ENCODE results near the gene TAOK1.
"Not testable (repeated sequence)": the region's sequence is repeated elsewhere in the genome, so short reads cannot be mapped to it uniquely, and the experiment has no call there.

TAOK1 gene

DNA sequence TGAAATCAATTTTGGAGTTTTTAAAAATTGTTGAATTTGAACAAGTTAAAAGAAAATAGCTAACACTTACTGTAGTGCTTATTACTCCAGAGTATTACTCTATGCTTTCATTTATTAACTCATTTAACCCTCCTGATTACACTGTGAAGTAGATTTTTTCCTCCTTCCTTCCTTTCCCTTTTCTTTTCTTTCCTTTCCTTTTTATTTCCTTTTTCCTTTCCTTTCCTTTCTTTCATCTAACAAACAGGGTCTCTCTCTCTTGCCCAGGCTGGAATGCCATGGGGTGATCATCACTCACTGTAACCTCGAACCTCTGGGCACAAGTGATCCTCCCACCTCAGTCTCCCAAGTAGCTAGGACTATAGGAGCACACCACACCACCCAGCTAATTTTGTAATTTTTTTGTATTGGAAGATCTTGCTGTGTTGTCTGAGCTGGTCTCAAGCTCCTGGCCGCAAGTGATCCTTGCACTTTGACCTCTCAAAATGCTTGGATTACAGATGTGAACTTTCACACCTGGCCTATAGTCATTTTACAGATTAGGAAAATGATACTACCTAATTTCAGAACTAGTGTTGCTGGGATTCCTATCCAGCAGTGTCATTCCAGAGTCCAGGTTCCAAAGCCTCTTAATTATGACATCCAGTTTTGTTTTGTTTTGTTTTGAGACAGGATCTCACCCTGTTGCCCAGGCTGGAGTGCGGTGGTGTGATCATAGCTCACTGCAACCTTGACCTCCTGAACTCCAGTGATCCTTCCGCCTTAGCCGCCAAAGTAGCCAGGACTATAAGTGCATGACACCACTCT, 59.9 kb downstream of the TAOK1 start:
- DNase-seq: no peak

- no peak for DNase-seq
These were observed 61.1 kb downstream of the TAOK1 start for GRCh38 chr17:29451121-29451742.

GRCh38 chr17:29458066-29458465, 67.9 kb downstream of the TAOK1 start:
- DNase-seq: no peak

DNA sequence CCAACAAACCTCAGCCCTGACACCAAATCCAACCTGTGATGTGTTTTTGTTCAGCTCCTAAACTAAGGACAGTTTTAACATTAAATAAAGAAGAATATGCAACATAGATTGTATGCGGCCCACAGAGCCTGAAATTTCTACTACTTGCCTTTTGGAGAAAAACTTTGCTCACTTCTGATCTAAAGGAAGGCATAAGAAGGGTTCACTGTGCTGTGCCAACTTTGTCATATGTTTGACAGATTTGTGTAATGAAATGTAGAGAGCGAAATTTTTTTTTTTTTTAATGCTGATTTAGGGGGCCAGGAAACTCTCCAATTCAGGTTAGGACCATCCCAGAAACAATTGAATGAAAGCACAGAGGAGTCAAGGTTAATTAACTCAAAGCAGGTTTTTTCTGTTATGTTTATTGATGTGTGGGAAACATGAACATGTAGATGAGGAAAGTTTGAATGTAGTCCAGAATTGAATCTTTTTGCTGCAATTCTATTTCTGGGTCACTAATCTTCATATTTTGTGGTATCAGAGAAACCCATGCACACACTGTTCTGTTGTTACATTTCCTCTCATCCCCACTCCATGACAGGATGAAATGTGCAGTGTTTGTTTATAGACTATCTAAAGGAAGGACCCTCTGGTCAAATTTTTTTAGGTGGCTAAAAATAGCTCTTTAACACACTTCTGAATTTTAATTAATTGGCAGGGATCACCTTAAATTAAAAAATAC, 71.5 kb downstream of the TAOK1 start:
- no peak for DNase-seq

DNA sequence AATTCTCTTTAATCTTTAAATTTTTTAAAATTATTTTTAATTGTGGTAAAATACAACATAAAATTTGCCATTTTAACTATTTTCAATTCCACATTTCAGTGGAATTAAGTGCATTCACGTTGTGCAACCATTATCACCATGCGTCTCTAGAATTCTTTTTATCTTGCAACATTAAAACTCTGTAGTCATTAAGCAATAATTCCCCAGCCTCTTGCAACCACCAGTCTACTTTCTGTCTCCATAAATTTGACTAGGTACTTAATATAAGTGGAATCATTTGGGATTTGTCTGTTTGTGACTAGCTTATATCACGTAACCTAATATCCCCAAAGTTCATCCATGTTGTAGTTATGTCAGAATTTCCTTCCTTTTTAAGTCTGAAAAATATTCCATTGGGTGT, 79.1 kb downstream of the TAOK1 start:
- DNase-seq: peak; percentile 7 to 74

GRCh38 chr17:29473437-29473836, 83.3 kb downstream of the TAOK1 start:
- not testable (repeated sequence) for DNase-seq

GRCh38 chr17:29474297-29474696, 84.1 kb downstream of the TAOK1 start:
- no peak for DNase-seq

DNA sequence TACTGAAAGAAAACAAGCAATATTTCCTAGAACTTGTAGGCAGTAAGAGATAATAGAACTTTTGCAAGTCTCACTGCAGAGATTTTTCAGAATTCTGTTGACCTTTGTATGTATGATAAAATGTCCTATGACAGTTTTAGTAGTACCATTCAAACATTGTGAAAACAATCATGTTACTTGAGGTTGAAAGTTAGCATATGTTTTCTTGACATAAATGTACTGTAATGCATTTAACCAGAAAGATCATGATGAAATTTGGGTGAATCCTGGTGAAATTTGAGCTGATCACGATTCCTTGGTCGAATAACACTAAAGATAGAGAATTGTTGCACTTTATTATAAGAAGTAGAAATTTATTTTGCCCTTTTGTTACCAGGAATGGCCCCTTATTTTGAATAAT, 85.7 kb downstream of the TAOK1 start:
- no peak for DNase-seq

- not testable (repeated sequence) for DNase-seq
These were observed 90.2 kb downstream of the TAOK1 start for GRCh38 chr17:29480249-29480928.

DNA sequence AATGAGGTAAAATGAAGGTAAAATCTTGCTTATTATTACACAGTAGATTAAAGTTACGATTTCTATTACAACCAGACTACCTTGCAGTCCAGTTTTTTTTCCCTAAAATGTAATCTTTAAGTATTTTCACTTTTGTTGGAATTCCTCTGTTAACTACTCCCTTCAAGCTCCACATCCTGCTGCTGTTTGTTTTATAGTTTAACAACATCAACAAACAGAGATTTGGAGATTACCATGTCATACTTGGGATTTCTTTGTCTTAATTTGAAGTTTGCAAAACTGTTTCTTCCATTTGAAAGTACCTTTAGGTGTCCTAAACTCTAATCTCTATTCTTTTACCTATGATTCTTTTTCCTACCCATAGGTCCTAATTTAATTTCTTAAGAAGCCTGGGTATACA, 93.3 kb downstream of the TAOK1 start:
- no peak for DNase-seq

DNA sequence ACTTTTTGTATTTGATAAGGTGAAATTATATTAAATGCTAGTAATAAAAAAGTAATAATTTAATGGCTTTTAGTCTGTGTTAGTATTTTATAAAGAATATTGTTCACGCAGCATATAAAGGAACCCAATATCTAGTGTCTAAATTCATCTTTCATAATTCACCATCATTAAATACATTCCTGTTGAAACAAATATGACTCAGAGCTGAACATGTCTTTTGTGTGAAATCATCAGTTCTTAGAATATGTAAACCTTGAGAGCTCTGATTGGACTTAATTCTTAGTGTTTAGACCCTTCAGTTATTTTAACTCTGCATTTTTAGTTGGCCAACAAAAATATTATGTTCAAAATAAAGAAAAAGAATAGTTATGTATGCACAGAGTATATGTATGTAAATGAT, 104.8 kb downstream of the TAOK1 start:
- no peak for DNase-seq

DNA sequence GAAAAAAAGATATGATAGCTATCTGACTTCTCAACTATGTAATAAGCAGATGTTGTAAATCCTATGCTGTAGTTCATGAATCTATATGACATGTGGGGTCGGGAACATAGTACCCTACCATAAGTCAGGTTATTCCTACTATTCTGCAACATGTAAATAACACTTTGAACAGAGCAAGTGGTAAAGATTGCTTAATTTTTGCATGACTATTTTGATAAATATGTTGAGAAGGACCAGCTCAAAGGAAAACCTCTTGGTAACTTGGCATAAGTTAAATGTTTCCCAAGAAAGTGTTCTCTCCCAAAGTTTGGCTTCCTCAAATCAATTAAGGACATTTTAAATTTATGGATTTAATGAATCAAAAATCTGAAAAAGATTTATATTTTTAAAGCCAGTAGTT, 114.5 kb downstream of the TAOK1 start:
- DNase-seq: no peak

GRCh38 chr17:29505836-29506235, 115.7 kb downstream of the TAOK1 start:
- DNase-seq: peak; percentile 50 to 69

DNA sequence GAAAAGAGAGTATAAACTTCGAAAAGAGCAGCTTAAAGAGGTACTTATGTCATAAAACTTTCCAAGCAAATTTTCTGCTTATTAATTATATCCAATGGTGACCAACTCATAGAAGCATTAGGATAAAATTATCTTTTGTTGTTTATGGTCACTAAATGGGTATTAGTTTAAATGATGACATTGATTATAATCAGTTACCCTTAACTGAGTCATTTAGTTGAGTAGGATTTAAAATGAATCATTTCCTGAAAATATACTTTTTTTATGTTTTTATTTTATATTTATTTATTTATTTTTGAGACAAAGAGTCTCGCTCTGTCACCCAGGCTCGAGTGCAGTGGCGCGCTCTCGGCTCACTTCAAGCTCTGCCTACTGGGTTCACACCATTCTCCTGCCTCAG, 120.8 kb downstream of the TAOK1 start:
- DNase-seq: no peak

GRCh38 chr17:29514792-29515191, 124.6 kb downstream of the TAOK1 start:
- no peak for DNase-seq

GRCh38 chr17:29518359-29518758, 128.2 kb downstream of the TAOK1 start:
- DNase-seq: no peak

- DNase-seq: no peak
These were observed 134.5 kb downstream of the TAOK1 start for GRCh38 chr17:29524692-29525091.

- DNase-seq: no peak
These were observed 136.2 kb downstream of the TAOK1 start for GRCh38 chr17:29526322-29526721.

- no peak for DNase-seq
These were observed 143.8 kb downstream of the TAOK1 start for GRCh38 chr17:29533976-29534375.

DNA sequence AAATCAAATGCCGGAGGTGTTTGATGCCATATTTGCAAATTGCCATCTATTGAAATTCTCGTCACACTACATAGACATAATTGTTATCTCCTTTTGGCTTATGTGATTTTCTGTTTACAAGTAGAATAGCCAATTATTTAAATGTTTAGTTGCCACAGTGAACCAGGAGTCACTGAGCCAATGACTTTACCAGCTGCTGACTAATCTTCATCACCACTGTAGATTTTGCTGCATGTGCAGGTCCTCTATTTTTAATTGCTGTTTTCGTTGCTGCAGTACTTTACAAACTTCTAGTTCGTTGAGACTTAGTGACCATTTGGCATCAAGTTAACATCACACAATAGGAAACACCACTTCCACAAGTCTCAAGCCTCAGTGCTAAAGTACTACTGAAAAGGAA, 153.9 kb downstream of the TAOK1 start:
- no peak for DNase-seq

- DNase-seq: no peak
These were observed 155.9 kb downstream of the TAOK1 start for GRCh38 chr17:29546085-29546484.

GRCh38 chr17:29546830-29547229, 156.7 kb downstream of the TAOK1 start:
- DNase-seq: no peak
